Mesodermal cell (in vitro differentiated cells): Measurements from ENCODE around the gene KCNJ18.
"Not testable (repeated sequence)": the region's sequence is repeated elsewhere in the genome, so short reads cannot be mapped to it uniquely, and the experiment has no call there.

Experiments
- H3K27ac ChIP-seq: 2 replicates; pipeline ENCODE4 v1.7.0; 2013; ENCODE audit warnings: mild to moderate bottlenecking, low read depth, low read length, moderate library complexity; ENCODE audit not compliant: severe bottlenecking
- H3K36me3 ChIP-seq: 2 replicates; pipeline ENCODE4 v1.7.1; 2013; ENCODE audit warnings: mild to moderate bottlenecking, low read length, moderate library complexity; ENCODE audit not compliant: control insufficient read depth, insufficient read depth
- H3K4me1 ChIP-seq: one replicate; pipeline ENCODE4 v1.7.1; 2013; ENCODE audit warnings: mild to moderate bottlenecking, low read length; ENCODE audit not compliant: insufficient read depth, control insufficient read depth, poor library complexity, severe bottlenecking
- H3K4me3 ChIP-seq: 2 replicates; pipeline ENCODE4 v1.7.0; 2013; ENCODE audit warnings: low read length, control low read depth, mild to moderate bottlenecking; ENCODE audit not compliant: insufficient read depth, poor library complexity, severe bottlenecking; ENCODE audit errors: extremely low read depth
- H3K9me3 ChIP-seq: 2 replicates; pipeline ENCODE4 v1.7.1; 2013; ENCODE audit warnings: mild to moderate bottlenecking, low read length, moderate library complexity; ENCODE audit not compliant: control insufficient read depth
- WGBS, 2 experiments: methylation state at CpG; one replicate each; pipeline ENCODE4 v1.1.5; 2013; ENCODE audit warnings: missing lambda C conversion rate in 2 of 2; ENCODE audit not compliant: insufficient coverage in 2 of 2; 5-methylcytosine and 5-hydroxymethylcytosine counted together

Gene KCNJ18

DNA sequence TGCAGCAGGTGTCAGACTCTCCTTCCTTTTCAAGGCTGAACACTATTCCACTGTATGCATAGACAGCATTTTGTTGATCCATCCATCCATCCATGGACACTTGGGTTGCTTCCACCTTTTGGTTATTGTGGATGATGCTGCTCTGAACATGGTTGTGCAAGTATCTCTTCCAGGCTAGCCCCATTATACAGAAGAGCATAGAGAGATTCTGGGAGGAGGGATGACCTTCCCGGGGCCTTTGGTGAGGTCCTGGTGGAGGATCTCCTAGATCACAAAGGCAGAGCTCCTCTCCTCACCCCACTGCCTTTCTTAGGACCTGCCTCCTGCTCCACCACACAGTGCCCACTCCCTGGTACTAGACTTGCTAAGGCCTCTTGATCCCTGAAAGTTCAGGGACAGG is 27.2 kb upstream of the KCNJ18 start:
- peaks cover 14% of the 10 kb centered on the region for H3K9me3 ChIP-seq
- not testable (repeated sequence) for H3K27ac ChIP-seq, H3K36me3 ChIP-seq, H3K4me1 ChIP-seq, H3K4me3 ChIP-seq
- WGBS, 2 experiments = no CpG with 5 or more reads among the region's 1 CpG

DNA sequence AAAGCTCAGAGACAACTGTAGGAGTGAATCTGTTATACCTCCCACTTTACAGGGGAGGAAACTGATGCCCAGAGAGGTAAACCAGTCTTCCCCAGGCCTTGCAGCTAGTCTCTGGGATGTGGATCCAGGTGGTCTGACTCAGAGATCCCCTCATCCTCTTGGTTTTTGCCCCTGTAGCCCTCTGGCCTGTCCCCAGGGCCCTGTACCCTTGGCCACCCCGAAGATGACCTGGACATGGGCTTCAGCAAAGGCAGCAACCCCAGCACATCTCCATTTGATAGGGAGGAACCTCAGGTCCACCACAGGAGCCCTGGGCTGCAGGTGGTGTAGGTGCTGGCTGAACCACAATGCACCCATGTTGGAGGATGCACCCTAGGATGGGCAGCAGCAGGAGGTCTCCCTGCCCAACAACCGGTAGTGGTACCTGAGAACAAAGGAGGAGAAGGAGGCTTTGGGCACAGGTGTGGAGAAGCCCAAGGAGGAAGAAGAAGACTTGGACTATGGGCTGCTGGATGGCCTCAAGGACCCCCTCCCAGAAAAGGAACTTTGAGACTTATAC is 26.3 kb upstream of the KCNJ18 start:
- not testable (repeated sequence) for H3K36me3 ChIP-seq, H3K4me3 ChIP-seq, H3K4me1 ChIP-seq, H3K27ac ChIP-seq
- H3K9me3 ChIP-seq = peaks cover 14% of the 10 kb centered on the region
- 38 to 43% methylated on average over 1 of the region's 2 CpGs for WGBS, 2 experiments

DNA sequence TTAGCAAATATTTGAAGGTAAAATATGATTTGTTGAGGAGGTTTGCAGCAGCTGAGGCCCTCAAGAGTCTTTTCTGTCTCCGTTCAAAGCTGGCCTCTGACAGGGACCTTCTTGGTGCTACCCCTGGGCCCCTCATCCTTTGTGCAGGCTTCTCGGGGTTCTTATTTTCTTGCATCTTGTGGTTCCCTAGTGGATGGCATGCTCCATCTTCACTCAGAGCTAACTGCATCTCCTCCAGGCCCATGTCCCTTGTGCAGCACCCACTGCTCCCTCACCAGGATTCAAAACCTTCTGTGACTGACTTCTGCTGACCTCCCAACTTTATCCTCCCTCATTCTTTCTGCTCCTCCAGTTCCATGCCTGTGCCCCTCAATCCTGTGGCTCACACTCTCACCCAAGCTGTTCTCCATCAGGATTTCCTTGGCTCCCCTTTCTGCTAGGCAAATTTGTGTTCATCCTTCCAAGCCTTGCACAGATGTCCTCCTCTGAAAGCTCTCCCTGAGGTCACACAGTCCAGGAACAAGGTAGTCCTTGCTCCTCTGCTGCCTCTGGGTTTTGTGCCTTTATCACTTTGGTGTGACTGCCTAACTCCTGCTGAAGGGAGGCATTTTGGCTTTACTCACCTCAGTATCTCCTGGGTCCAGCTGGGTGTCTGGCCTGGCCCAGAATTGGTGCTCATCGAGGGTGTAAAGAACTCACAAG is 25.5 kb upstream of the KCNJ18 start:
- H3K27ac ChIP-seq, H3K4me3 ChIP-seq, H3K4me1 ChIP-seq, H3K36me3 ChIP-seq: not testable (repeated sequence)
- 48 to 52% methylated on average over 3 of the region's 3 CpGs for WGBS, 2 experiments
- H3K9me3 ChIP-seq = peaks cover 14% of the 10 kb centered on the region

DNA sequence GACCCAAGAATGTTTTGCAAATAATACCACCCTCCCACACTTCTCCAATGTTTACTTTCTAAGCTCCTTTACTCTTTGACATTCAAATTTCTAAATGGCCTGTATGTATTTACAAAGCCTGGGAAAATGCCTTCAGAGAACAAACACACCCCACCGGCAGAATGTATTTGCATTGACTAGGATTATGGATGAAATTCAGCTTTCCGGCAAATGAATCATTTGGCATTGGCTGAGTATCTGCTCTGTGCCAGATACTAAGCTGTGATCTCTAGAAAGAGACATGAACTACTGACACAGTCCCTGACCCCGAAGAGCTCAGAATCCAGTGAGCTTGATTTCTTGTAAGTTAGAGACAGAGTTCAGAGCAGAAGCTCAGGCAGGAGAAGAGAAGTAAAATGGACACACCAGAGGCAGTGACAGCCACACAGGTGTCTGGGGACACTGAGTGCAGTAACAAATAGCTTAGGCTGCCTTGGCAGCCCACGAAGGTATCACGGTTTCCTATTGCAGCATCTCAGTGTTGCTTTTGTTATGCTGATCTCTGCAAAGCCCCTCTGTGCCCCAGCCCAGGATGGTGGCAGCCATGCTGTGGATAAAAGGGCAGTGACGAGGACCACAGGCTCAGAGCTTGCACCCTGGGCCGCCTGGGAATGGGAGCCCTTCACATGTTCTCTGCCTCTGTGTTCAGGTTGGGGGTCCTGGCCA is 24.8 kb upstream of the KCNJ18 start:
- not testable (repeated sequence) for H3K4me3 ChIP-seq, H3K4me1 ChIP-seq, H3K27ac ChIP-seq, H3K36me3 ChIP-seq
- 46 to 51% methylated on average over 5 of the region's 7 CpGs for WGBS, 2 experiments
- H3K9me3 ChIP-seq = peaks cover 14% of the 10 kb centered on the region

DNA sequence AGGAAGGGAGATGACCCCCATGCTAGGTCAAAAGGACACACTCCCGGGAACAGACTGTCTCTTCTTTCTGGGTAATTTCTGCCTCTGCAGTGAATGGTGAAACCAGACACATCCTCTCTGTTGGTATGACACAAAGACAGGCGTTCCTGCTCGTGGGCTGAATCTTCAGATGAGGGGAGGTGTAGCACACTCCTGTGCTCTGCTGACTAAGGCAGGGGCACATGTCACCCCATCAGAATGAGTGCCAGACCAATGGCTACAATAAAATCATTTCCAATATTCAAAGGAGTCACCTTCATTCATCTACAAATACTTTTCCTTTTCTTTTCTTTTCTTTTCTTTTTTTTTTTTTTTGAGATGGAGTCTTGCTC is 24.2 kb upstream of the KCNJ18 start:
- WGBS, 2 experiments = no CpG with 5 or more reads among the region's 3 CpGs
- H3K4me3 ChIP-seq, H3K4me1 ChIP-seq, H3K36me3 ChIP-seq, H3K27ac ChIP-seq: not testable (repeated sequence)
- H3K9me3 ChIP-seq = peaks cover 14% of the 10 kb centered on the region

DNA sequence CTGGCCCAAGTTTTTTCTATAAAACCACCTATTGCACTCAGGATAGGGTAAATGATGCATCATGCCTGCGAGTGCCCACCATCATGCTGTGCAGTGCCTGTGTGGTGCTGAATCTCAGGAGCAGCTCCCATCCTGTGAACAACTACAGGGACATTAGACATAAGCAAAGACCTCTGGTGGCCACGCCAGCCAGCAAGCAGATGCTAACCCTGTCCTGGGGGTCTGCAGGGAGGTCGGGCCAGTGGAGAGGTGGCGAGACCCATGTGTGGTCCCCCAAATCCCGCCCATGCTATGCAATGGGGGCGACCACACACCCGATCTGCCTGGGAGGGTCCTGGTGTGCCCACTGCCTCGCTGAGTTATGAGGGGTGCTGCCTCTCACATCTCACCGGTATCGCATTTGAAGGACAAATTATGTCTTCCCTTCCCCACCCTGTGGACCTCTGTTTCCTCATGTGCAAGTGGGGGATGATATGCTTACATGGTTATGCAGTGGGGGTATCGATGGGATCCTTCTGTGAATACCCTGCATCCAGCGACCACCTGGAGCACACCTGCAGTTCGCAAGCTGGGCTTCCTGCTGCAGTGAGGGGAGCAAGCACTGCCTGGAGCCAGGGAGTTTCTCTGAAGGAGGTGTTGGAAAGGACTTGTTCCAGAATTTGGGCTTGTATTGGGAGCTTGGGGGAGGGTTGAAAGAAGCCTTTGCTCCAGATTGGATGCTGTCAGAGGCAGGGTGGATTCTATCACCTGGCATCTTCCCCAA is 23.4 kb upstream of the KCNJ18 start:
- not testable (repeated sequence) for H3K36me3 ChIP-seq, H3K4me1 ChIP-seq, H3K4me3 ChIP-seq, H3K27ac ChIP-seq
- H3K9me3 ChIP-seq = peaks cover 17% of the 10 kb centered on the region
- WGBS, 2 experiments = 84 to 89% methylated on average over 5 to 8 of the region's 13 CpGs

DNA sequence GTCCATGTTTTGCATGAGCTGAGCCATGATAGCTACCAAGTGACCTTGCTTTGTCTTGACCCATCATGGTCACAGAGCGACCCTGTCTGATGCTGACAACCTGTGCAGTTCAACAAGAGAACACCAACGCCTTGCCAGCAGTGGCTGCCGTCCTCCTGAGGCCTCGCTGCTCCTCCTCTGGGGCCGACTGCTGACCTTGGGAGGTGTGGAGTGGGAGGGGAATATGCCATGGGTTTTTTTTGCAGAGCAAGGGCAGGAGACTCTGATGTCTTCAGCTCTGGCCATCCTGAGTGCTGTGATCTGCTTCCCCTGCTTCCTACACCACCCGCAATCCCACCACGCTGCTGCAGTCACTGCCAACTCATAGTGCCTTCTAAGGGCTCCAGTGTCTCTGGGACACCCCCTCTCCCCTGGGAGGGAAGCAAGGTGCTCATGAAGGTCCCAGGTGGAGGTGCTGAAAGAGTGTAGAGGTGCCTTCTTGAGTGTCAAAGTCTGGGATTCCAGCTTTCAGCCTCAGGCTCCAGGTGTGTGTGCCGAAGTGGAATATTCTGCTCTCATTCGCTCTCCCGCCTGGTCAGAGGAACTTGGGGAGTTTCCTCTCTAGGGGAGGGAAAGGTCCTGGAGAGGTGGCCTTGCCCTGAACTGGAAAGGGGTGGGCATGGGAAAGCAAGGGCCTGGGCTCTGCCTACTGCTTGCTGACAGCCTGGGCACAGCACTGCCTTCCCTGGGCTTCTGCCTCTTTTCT is 22.5 kb upstream of the KCNJ18 start:
- not testable (repeated sequence) for H3K4me1 ChIP-seq, H3K4me3 ChIP-seq, H3K27ac ChIP-seq, H3K36me3 ChIP-seq
- H3K9me3 ChIP-seq = peaks cover 17% of the 10 kb centered on the region
- WGBS, 2 experiments = 81 to 87% methylated on average over 7 to 9 of the region's 10 CpGs

DNA sequence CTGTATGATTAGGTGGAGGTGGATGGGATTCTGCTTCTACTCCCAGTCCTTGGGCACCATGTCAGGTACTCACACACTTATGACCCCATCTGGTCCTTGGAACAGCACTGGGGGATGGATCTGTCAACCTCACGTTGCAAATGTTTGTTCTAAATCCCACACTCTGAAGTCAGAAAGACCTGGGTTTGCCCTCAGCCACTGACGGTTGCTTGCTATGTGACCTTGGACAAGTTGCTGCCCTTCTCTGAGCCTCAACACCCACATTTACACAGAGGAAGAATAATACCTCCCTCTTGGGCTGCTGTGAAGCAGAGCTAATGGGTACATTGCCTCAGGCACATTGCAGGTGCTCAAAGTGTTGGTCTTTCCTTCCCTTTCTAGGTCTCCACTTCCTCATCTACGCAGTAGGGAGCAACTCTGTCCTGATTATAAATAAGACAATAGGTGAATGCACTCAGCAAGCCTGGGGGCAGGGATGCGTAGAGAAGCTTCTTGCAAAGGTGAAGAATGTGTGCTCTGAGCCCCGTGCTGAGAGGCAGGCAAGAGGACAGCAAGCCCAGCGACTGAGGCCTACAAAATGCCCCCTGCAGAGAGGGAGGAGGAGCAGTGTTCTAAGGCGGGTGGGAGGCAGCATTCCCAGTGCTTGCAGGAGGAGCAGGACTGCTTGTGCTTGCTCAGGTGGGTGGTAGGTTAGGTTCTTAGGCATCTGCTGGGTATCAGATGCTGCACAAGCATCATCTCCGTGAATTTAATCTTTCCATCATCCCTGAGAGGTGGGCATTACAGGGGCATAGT is 21.8 kb upstream of the KCNJ18 start:
- 33 to 41% methylated on average over 4 to 7 of the region's 8 CpGs for WGBS, 2 experiments
- H3K4me1 ChIP-seq, H3K36me3 ChIP-seq, H3K27ac ChIP-seq, H3K4me3 ChIP-seq: not testable (repeated sequence)
- peaks cover 17% of the 10 kb centered on the region for H3K9me3 ChIP-seq

DNA sequence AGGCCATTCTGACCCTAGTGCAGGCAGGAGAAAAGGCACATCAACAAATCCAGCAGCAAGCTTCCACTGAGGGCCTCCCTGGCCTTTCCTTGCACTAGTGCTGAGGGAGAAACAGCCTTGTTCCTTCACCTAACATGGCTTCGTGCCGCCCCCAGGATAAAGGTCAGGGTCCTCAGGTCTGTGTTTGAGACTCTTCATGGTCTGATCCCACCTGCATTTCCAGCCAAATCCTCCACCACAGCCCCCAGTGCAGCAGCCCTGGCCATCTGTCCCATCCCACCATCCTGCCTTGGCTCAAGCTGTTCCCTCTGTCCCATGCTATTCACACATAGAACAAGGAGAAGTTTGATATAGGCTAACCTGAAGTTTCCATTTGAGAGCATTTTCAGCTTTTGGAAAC is 20.9 kb upstream of the KCNJ18 start:
- H3K27ac ChIP-seq, H3K36me3 ChIP-seq, H3K4me3 ChIP-seq, H3K4me1 ChIP-seq: not testable (repeated sequence)
- WGBS, 2 experiments = 66 to 74% methylated on average over 2 of the region's 2 CpGs
- peaks cover 15% of the 10 kb centered on the region for H3K9me3 ChIP-seq

DNA sequence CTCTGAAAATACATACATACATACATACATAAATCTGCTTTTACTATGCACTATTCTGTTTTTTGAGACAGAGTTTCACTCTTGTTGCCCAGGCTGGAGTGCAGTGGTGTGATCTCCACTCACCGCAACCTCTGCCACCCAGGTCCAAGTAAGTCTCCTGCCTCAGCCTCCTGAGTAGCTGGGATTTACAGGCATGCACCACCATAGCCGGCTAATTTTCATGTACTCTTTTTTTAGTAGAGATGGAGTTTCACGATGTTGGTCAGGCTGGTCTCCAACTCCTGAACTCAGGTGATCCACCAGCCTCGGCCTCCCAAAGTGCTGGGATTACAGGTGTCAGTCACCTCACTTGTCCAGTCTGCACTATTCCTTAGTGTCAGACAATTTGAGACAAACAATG is 20.5 kb upstream of the KCNJ18 start:
- not testable (repeated sequence) for H3K27ac ChIP-seq, H3K36me3 ChIP-seq, H3K4me1 ChIP-seq, H3K4me3 ChIP-seq
- H3K9me3 ChIP-seq = peaks cover 18% of the 10 kb centered on the region
- WGBS, 2 experiments = 77 to 80% methylated on average over 4 of the region's 4 CpGs
